Ishikawa (cell line): ENCODE data around the gene HSPB7.

Experiments
- CEBPB ChIP-seq: IDR thresholded peaks from 2 replicates; pipeline ENCODE4 v1.6.1; 2012
- CREB1 ChIP-seq: IDR thresholded peaks from 2 replicates; pipeline ENCODE4 v1.6.1; 2012; ENCODE audit warnings: low read depth
- EGR1 ChIP-seq: IDR thresholded peaks from 2 replicates; pipeline ENCODE4 v1.6.1; 2012
- EP300 ChIP-seq: IDR thresholded peaks from 2 replicates; pipeline ENCODE4 v1.6.1; 2012; ENCODE audit warnings: borderline replicate concordance
- FOXM1 ChIP-seq: IDR thresholded peaks from 2 replicates; pipeline ENCODE4 v1.6.1; 2012; ENCODE audit warnings: low read depth, borderline replicate concordance
- NFIC ChIP-seq: IDR thresholded peaks from 2 replicates; pipeline ENCODE4 v1.6.1; 2012
- RAD21 ChIP-seq: IDR thresholded peaks from 2 replicates; pipeline ENCODE4 v1.6.1; 2012; ENCODE audit warnings: low read depth
- TAF1 ChIP-seq: IDR thresholded peaks from 2 replicates; pipeline ENCODE4 v1.6.1; 2012; ENCODE audit warnings: low read depth, mild to moderate bottlenecking
- TCF12 ChIP-seq: IDR thresholded peaks from 2 replicates; pipeline ENCODE4 v1.6.1; 2012; ENCODE audit warnings: low read depth
- TEAD4 ChIP-seq: IDR thresholded peaks from 2 replicates; pipeline ENCODE4 v1.6.1; 2012
- YY1 ChIP-seq: IDR thresholded peaks from 2 replicates; pipeline ENCODE4 v1.6.1; 2012; ENCODE audit warnings: low read depth
- ZBTB7A ChIP-seq: IDR thresholded peaks from 2 replicates; pipeline ENCODE4 v1.6.1; 2012; ENCODE audit warnings: low read depth
- TF ChIP-seq, protein P1 (sequence below): IDR thresholded peaks from 2 replicates; pipeline ENCODE4 v1.6.1; 2012
- TF ChIP-seq, protein P2 (sequence below): IDR thresholded peaks from 2 replicates; pipeline ENCODE4 v1.6.1; 2012; ENCODE audit warnings: low read depth, mild to moderate bottlenecking
- TF ChIP-seq, protein P3 (sequence below): IDR thresholded peaks from 2 replicates; pipeline ENCODE4 v1.6.1; 2012

HSPB7 gene

DNA sequence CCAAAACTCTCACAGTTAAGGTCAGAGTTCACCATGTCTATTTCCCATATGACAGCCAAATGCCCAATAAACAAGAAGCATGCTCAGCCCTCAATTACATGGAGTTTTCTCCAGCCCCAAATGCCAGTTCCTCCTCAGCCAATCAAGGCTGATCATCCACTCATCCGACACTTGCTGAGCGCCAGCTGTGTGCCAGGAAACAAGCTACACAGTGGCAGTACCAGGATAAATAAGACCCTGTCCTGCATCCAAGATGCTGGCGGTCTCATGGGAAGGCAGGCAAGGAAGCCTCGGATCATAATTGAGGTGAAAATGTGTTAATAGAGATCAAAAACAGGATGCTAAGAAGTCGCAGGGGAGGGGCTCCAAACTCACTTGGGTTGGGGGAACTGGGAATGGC lies 49.7 kb downstream of the HSPB7 start:
- TF ChIP-seq EGR1, result no peak
- no peak for TF ChIP-seq TEAD4
- no peak for TF ChIP-seq CREB1
- no peak for TF ChIP-seq TCF12
- TF ChIP-seq CEBPB, result no peak
- TF ChIP-seq RAD21, result no peak

DNA sequence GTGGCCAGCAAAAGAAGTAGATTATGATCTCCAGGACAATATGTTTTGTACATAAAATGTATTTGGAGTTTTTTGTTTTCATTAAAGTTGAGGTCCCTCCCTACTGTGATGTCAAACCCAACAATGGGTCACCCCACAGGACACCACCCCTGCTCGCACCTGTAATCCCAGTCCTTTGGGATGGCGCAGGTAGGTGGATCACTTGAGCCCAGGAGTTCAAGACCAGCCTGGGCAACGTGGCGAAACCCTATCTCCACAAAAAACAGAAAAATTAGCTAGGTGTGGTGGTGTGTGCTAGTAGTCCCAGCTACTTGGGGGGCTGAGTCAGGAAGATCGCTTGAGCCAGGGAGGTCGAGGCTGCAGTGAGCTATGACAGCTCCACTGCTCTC lies 50.9 kb downstream of the HSPB7 start:
- TF ChIP-seq, protein P1, sequence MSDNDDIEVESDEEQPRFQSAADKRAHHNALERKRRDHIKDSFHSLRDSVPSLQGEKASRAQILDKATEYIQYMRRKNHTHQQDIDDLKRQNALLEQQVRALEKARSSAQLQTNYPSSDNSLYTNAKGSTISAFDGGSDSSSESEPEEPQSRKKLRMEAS, result no peak
- no peak for TF ChIP-seq NFIC
- no peak for TF ChIP-seq FOXM1
- TF ChIP-seq CREB1, result no peak
- TF ChIP-seq TCF12, result no peak
- TF ChIP-seq ZBTB7A, result no peak
- no peak for TF ChIP-seq TAF1

DNA sequence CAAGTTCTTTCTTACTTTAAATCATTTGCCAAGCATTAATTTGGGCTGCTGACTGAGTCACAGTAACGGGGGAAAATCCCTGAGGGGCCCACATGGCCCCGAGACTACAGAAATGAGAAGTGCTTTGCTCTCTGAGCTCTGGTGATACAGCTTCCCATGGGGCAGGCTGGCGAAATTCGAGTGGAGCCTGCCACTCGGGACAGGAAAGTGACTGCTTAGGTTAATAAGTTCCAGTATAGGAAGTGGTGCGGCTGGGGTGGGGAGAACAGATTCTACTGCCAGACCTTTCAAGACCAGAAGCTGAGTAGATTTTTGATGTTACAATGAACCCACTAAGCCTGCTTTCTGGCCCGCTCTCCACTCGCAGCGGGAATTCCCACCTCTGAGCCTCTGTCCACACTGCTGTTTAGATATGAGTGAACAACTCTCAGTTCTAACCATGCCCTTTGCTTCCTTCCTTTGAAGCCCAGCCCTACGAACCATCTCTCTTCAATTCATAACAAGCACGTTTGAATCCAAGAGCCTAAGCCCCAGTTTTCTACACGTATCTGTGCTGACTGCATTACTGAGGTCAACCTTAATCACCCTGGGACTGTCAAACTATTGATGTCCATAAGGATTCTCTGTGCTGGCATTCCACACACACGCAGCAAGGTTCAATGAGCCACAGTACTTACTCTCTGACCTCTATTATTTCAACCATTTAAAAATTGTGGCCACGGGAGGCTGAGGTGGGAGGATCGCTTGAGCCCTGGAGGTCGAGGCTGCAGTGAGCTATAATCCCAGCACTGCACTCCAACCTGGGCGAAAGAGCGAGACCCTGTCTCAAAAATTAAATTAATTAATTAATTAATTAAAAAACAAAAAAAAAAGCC lies 51.5 kb downstream of the HSPB7 start:
- TF ChIP-seq NFIC (no peak), EGR1 (no peak)

DNA sequence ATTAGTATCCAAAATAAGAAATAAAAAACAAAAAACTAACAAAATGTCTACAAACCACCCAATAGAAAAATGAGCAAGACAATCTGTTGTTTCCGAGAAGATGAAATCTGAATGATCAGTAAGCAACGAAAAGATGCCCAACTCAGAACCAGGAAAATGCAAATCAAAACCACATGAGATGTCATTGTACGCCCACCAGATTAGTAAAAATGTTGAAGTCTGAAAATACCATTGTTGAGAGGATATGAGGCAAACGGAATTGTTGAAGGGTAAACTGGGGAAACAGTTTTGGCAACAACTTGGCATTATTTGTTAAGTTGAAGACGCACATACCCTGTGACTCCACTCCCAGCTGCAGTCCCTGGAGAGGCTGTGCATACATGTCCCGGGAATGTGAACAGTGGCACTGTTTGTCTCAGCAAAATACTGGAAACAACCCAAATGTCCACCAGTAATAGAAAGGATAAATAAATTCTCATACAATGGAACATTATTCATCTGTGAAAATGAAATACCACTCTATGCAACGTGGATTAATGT lies 52.5 kb downstream of the HSPB7 start:
- TF ChIP-seq CEBPB (no peak), FOXM1 (no peak), EP300 (no peak), TCF12 (no peak), NFIC (no peak), CREB1 (no peak), TAF1 (no peak), YY1 (no peak), ZBTB7A (no peak), TEAD4 (no peak), RAD21 (no peak), EGR1 (no peak)
- TF ChIP-seq, protein P2, sequence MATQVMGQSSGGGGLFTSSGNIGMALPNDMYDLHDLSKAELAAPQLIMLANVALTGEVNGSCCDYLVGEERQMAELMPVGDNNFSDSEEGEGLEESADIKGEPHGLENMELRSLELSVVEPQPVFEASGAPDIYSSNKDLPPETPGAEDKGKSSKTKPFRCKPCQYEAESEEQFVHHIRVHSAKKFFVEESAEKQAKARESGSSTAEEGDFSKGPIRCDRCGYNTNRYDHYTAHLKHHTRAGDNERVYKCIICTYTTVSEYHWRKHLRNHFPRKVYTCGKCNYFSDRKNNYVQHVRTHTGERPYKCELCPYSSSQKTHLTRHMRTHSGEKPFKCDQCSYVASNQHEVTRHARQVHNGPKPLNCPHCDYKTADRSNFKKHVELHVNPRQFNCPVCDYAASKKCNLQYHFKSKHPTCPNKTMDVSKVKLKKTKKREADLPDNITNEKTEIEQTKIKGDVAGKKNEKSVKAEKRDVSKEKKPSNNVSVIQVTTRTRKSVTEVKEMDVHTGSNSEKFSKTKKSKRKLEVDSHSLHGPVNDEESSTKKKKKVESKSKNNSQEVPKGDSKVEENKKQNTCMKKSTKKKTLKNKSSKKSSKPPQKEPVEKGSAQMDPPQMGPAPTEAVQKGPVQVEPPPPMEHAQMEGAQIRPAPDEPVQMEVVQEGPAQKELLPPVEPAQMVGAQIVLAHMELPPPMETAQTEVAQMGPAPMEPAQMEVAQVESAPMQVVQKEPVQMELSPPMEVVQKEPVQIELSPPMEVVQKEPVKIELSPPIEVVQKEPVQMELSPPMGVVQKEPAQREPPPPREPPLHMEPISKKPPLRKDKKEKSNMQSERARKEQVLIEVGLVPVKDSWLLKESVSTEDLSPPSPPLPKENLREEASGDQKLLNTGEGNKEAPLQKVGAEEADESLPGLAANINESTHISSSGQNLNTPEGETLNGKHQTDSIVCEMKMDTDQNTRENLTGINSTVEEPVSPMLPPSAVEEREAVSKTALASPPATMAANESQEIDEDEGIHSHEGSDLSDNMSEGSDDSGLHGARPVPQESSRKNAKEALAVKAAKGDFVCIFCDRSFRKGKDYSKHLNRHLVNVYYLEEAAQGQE, result no peak
- TF ChIP-seq, protein P3, sequence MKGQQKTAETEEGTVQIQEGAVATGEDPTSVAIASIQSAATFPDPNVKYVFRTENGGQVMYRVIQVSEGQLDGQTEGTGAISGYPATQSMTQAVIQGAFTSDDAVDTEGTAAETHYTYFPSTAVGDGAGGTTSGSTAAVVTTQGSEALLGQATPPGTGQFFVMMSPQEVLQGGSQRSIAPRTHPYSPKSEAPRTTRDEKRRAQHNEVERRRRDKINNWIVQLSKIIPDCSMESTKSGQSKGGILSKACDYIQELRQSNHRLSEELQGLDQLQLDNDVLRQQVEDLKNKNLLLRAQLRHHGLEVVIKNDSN, result no peak
- TF ChIP-seq, protein P1, result no peak
